ENCODE results near the gene ACOX2.

Gene ACOX2

GRCh38 chr3:58534592-58535494, 2.1 kb downstream of the ACOX2 start:
- no peak overlapping the region for H3K4me3 ChIP-seq (ENCODE audit: low read length)
- DNase-seq (ENCODE audit: low read depth) = no peak
- no peak for TF ChIP-seq CTCF (conservative IDR thresholded peaks at IDR 0.05; ENCODE audit: low read length)

DNA sequence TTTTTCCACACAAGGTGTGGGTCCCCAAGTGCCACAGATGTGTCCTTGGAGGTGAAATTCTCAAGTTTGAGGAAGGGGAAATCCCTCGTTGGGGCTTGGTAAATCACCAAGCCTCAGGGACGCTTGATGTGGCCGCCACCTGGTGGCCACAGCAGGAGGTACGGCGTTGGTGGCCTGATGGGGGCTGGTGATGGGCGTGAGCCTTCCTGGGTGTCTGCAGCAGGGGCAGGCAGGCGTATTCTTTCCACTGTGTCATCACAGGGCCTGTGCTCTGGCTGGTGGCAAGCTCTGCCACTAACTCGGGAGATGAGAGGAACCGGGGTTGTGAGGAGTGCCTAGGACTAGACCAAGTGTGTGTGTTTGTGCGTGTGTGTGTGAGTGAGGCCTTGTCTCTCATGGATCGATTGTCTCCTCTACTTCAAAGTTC, 4.2 kb downstream of the ACOX2 start:
- DNase-seq (ENCODE audit: low read depth) = peak; percentile 59
- peak; percentile 87 for TF ChIP-seq CTCF (conservative IDR thresholded peaks at IDR 0.05; ENCODE audit: low read length)
- no peak overlapping the region for H3K4me3 ChIP-seq (ENCODE audit: low read length)

DNA sequence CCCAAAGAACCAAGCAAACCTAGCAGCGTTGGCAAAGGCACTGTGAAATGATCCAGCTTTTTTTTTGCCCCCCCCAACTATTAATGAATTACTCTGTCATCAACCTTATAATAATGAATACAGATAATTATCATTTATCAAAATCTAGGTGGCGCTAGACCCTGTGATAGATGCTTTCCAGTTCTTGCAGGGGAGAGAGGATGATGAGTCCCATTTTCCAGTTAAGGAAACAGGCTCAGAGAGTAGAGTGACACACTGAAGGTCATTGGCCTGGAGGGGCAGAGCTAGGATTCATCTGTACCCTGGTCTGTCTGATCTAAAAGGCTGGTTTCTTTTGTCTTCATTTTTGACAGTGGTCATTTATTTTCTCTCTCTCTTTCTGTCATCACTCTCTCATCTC, 5.0 kb downstream of the ACOX2 start:
- peak; percentile 33 for TF ChIP-seq CTCF (conservative IDR thresholded peaks at IDR 0.05; ENCODE audit: low read length)
- H3K4me3 ChIP-seq (ENCODE audit: low read length) = no peak overlapping the region
- DNase-seq (ENCODE audit: low read depth) = no peak

DNA sequence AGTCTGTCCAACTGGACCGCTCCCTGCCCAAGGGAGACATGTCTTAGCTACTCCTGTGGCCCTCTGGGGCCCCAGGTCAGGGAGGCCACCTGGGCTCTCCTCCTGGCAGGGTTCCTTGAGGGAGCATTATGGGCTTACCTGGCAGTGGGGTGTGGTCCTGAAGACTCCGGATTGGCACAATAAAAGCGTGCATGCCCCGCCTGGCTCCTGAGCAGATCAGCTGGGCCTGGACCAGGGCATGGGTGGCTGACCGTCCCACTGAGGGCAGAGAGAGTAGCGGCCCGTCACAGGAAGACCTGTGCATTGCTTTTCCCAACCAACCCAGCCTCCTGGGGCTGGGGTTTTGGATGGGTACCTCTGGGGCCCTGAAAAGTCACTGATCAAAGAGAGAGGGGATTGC, 5.4 kb downstream of the ACOX2 start:
- TF ChIP-seq CTCF (conservative IDR thresholded peaks at IDR 0.05; ENCODE audit: low read length) = no peak
- no peak overlapping the region for H3K4me3 ChIP-seq (ENCODE audit: low read length)
- DNase-seq (ENCODE audit: low read depth) = no peak

DNA sequence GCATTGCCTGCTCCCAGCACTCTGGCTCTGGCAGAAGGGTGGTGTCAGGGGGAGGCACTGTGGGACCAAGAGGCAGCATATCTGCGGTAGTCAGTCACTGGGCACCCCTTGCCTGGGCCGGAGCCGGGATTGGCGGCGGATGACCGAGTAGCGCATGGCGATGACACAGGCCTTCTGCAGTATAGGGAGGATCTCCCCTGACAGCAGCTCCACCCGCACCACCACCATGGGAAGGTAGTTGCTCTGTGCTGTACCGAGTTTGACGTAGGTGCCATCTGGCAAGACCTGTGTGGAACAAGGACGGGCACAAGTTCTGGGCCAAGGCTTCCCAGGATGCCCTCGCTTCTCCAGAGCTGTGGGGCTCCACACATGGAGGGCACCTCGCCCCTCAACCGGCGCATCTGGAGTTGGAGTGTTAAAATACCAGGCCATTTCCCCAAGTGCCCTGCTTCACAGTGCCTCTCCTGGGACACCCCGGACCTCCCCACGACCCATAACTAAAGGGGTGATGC, 6.6 kb downstream of the ACOX2 start:
- no peak for TF ChIP-seq CTCF (conservative IDR thresholded peaks at IDR 0.05; ENCODE audit: low read length)
- H3K4me3 ChIP-seq (ENCODE audit: low read length) = no peak overlapping the region
- DNase-seq (ENCODE audit: low read depth) = no peak

- peak; percentile 15 for DNase-seq (ENCODE audit: low read depth)
- H3K4me3 ChIP-seq (ENCODE audit: low read length) = no peak overlapping the region
- TF ChIP-seq CTCF (conservative IDR thresholded peaks at IDR 0.05; ENCODE audit: low read length) = peak; percentile 43
Observed at GRCh38 chr3:58529516-58530353, 7.3 kb downstream of the ACOX2 start.

All from AG10803 (cell line).